SK-N-SH (cell line): ENCODE measurements around the gene ADGRF4. TPM values are rescaled to one million over a fixed set of nuclear protein-coding genes. Genes with fewer than 3 reads are reported as not detected.

ENCODE experiments used
- CTCF ChIA-PET: fragments of 300-600, 350-600 bp; formaldehyde crosslinking; extraction: SDS; loops from one replicate; lab custom pipeline; 2021; lab: Yijun Ruan, JAX
- POLR2A ChIA-PET: fragments of 350-600 bp; sonication (Branson Sonifier 250); formaldehyde crosslinking; extraction: SDS; loops from one replicate; lab custom pipeline; 2020; ENCODE audit warnings: antibody characterized with exemption, inconsistent platforms; lab: Yijun Ruan, JAX
- DNase-seq: peaks from one replicate; pipeline ENCODE4 v3.0.0; 2012
- H2AFZ ChIP-seq: fragments of 200-600 bp; sonication (generic); 2 replicates; pipeline ENCODE4 v1.8.1; 2016; ENCODE audit warnings: antibody characterized with exemption, mild to moderate bottlenecking, low read depth
- H3F3A ChIP-seq: fragments of 200-600 bp; sonication (generic); replicated peaks from 2 replicates; pipeline ENCODE3; 2016; ENCODE audit warnings: antibody characterized with exemption, mild to moderate bottlenecking; ENCODE audit not compliant: insufficient read depth
- H3K27ac ChIP-seq, 2 experiments: fragments of 200-500 bp in 1 of 2; fragments of 200-600 bp in 1 of 2; sonication (Bioruptor generic) in 1 of 2; sonication (generic), shearing (Covaris generic) in 1 of 2; 2 replicates each; pipeline versions ENCODE4 v1.5.1 to v1.6.1; 2014 to 2016; ENCODE audit warnings: low read depth in 2 of 2, inconsistent platforms in 1 of 2, low read length in 1 of 2, mild to moderate bottlenecking in 1 of 2, mixed read lengths in 1 of 2
- H3K27me3 ChIP-seq: fragments of 200-600 bp; sonication (generic), shearing (Covaris generic); 2 replicates; pipeline ENCODE4 v1.6.1; 2016; ENCODE audit warnings: mixed run types; ENCODE audit not compliant: insufficient read depth
- H3K36me3 ChIP-seq, 2 experiments: fragments of 200-500 bp in 1 of 2; fragments of 200-600 bp in 1 of 2; sonication (Bioruptor generic) in 1 of 2; sonication (generic) in 1 of 2; replicated peaks in 1 of 2; 2 replicates each; pipeline versions ENCODE3 to v1.5.1; 2014 to 2016; ENCODE audit warnings: low read length in 1 of 2, mild to moderate bottlenecking in 1 of 2; ENCODE audit not compliant: insufficient read depth in 2 of 2, control insufficient read depth in 1 of 2
- H3K4me1 ChIP-seq, 2 experiments: fragments of 200-500 bp in 1 of 2; fragments of 200-600 bp in 1 of 2; sonication (Bioruptor generic) in 1 of 2; sonication (generic), shearing (Covaris generic) in 1 of 2; 2 replicates each; pipeline versions ENCODE4 v1.5.1 to v1.6.1; 2014 to 2016; ENCODE audit warnings: low read depth in 1 of 2, low read length in 1 of 2, mixed run types in 1 of 2; ENCODE audit not compliant: insufficient read depth in 2 of 2, control insufficient read depth in 1 of 2
- H3K4me2 ChIP-seq: fragments of 200-600 bp; sonication (generic), shearing (Covaris generic); 2 replicates; pipeline ENCODE4 v1.6.1; 2017; ENCODE audit warnings: mixed run types
- H3K4me3 ChIP-seq, 2 experiments: fragments of 200-500 bp in 1 of 2; fragments of 200-600 bp in 1 of 2; sonication (Bioruptor generic) in 1 of 2; sonication (generic), shearing (Covaris generic) in 1 of 2; 2 replicates each; pipeline versions ENCODE4 v1.5.1 to v1.8.1; 2014 to 2016; ENCODE audit warnings: low read depth in 2 of 2, inconsistent platforms in 1 of 2, low read length in 1 of 2, mild to moderate bottlenecking in 1 of 2, mixed read lengths in 1 of 2, moderate library complexity in 1 of 2
- H3K79me2 ChIP-seq: fragments of 200-600 bp; sonication (generic); 2 replicates; pipeline ENCODE4 v1.8.1; 2017; ENCODE audit warnings: mild to moderate bottlenecking; ENCODE audit not compliant: insufficient read depth
- H3K9ac ChIP-seq: fragments of 200-600 bp; sonication (generic); 2 replicates; pipeline ENCODE4 v1.6.1; 2017; ENCODE audit warnings: mixed run types
- H3K9me2 ChIP-seq: fragments of 200-600 bp; sonication (generic); 2 replicates; pipeline ENCODE4 v1.6.1; 2017; ENCODE audit warnings: mixed run types
- H3K9me3 ChIP-seq: fragments of 200-600 bp; sonication (generic); 2 replicates; pipeline ENCODE4 v1.6.1; 2017; ENCODE audit warnings: mixed run types, mild to moderate bottlenecking, moderate library complexity
- H4K20me1 ChIP-seq: fragments of 200-600 bp; sonication (generic); 2 replicates; pipeline ENCODE4 v1.6.1; 2017; ENCODE audit warnings: mild to moderate bottlenecking, mixed run types; ENCODE audit not compliant: insufficient read depth
- ELF1 ChIP-seq: IDR thresholded peaks from 2 replicates; pipeline ENCODE4 v1.4.0; 2012
- EP300 ChIP-seq, 2 experiments: IDR thresholded peaks; 2 replicates each; pipeline versions ENCODE4 v1.4.0 to v1.6.1; 2012; ENCODE audit warnings: borderline replicate concordance in 1 of 2, low read depth in 1 of 2, low read length in 1 of 2
- EZH2phosphoT487 ChIP-seq: fragments of 200-600 bp; sonication (generic); IDR thresholded peaks from 2 replicates; pipeline ENCODE4 v1.6.1; 2017; ENCODE audit warnings: low read depth, mixed run types, mild to moderate bottlenecking, antibody characterized with exemption, moderate library complexity, borderline replicate concordance
- GABPA ChIP-seq: IDR thresholded peaks from 2 replicates; pipeline ENCODE4 v1.4.0; 2012; ENCODE audit warnings: low read depth, mild to moderate bottlenecking
- IRF3 ChIP-seq: fragments of 150-350 bp; IDR thresholded peaks from 2 replicates; pipeline ENCODE4 v1.6.1; 2016; ENCODE audit warnings: mild to moderate bottlenecking, low read depth, low read length
- MAX ChIP-seq: IDR thresholded peaks from 2 replicates; pipeline ENCODE4 v1.4.0; 2012; ENCODE audit warnings: low read depth
- MEF2A ChIP-seq: IDR thresholded peaks from 2 replicates; pipeline ENCODE4 v1.4.0; 2012; ENCODE audit warnings: low read depth, borderline replicate concordance
- NFIC ChIP-seq: IDR thresholded peaks from 2 replicates; pipeline ENCODE4 v1.4.0; 2012; ENCODE audit warnings: borderline replicate concordance
- POLR2AphosphoS5 ChIP-seq: IDR thresholded peaks from 2 replicates; pipeline ENCODE4 v1.6.1; 2012; ENCODE audit warnings: low read depth, low read length
- RFX5 ChIP-seq: IDR thresholded peaks from 2 replicates; pipeline ENCODE4 v1.6.1; 2012; ENCODE audit warnings: mild to moderate bottlenecking, improper control_type of control experiment, low read length
- TAF1 ChIP-seq: IDR thresholded peaks from 2 replicates; pipeline ENCODE4 v1.6.1; 2012; ENCODE audit warnings: low read depth, mild to moderate bottlenecking, low read length, moderate library complexity, borderline replicate concordance
- TEAD4 ChIP-seq: IDR thresholded peaks from 2 replicates; pipeline ENCODE4 v1.4.0; 2012; ENCODE audit warnings: mild to moderate bottlenecking, borderline replicate concordance; ENCODE audit not compliant: insufficient read depth
- USF2 ChIP-seq: fragments of 150-350 bp; IDR thresholded peaks from 2 replicates; pipeline ENCODE4 v1.6.1; 2017; ENCODE audit warnings: antibody characterized with exemption, low read length, low read depth, borderline replicate concordance
- WGBS: methylation state at CpG from one replicate; pipeline ENCODE4 v1.1.6; 2017; ENCODE audit warnings: low lambda C conversion rate; 5-methylcytosine and 5-hydroxymethylcytosine counted together
- polyA plus RNA-seq, 3 experiments: library from polyadenylated mRNA; depleted of rRNA; stranded (reverse); fragments of >200 nt; gene quantifications; 2 replicates each; pipeline ENCODE4 v1.2.3, GENCODE V29; 2012
- TF ChIP-seq, protein P1 (sequence below): IDR thresholded peaks from 2 replicates; pipeline ENCODE4 v1.4.0; 2012; ENCODE audit warnings: low read depth, borderline replicate concordance

ADGRF4 gene
- polyA plus RNA-seq, 1 of the 3 experiments (the other 2 are of a cell fraction): not detected

DNA sequence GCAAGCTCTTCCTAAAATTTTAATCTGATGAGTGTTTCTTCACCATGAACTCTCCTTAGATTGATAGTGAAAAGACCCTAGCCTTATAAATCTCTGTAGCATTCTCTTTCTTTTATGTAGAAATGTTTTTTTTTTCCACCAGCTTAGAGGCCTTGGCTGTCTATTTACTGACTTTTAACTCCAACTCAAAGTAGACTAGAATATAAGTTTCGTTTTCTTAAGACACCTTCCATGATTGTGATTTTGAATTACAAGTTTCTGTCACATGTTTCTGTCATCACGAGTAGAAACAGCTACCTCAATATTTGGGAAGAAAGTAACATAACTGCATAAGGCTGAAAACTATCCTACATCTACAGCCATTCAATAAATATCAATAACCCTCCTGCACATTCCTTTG lies 17.8 kb downstream of the ADGRF4 start (continued):
- TF ChIP-seq, protein P1, sequence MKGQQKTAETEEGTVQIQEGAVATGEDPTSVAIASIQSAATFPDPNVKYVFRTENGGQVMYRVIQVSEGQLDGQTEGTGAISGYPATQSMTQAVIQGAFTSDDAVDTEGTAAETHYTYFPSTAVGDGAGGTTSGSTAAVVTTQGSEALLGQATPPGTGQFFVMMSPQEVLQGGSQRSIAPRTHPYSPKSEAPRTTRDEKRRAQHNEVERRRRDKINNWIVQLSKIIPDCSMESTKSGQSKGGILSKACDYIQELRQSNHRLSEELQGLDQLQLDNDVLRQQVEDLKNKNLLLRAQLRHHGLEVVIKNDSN: no peak
- TF ChIP-seq NFIC (no peak), TEAD4 (no peak), GABPA (no peak), MEF2A (no peak), USF2 (no peak), IRF3 (no peak)

DNA sequence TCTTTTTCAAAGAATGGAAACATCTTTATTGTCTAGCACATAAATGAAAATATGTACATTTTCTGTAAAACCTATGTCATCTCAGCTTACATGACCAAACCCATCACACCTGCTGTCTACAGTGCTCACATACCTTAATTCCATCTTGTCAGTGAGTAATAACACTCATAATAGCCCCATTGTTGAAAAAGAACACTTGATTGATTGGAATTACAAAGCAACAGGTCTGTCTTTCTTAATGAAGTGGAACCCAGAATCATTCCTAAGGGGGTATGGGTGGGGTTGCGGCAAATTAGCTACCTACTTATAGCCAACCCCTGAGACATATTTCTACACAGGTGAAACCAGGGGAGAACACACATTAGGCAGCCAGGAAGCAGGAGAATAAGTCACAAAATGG lies 20.2 kb downstream of the ADGRF4 start:
- Histone ChIP-seq H3K27me3 (peaks cover 13% of the 10 kb centered on the region; the same call in 1 of the 2 replicates), H3K4me3 (no peak overlapping the region), H3F3A (no peaks in the 10 kb centered on the region), H3K9ac (no peak overlapping the region), H3K4me1 (no peaks in the 10 kb centered on the region), H4K20me1 (no peaks in the 10 kb centered on the region), H3K79me2 (no peaks in the 10 kb centered on the region), H3K9me3 (no peaks in the 10 kb centered on the region), H3K27ac (no peak overlapping the region), H2AFZ (no peak overlapping the region), H3K9me2 (no peaks in the 10 kb centered on the region), H3K4me2 (no peak overlapping the region), H3K36me3 (no peaks in the 10 kb centered on the region)
- 0% methylated on average over 1 of the region's 1 CpG for WGBS
- no peak for TF ChIP-seq ELF1
- TF ChIP-seq USF2: no peak
- no peak for TF ChIP-seq MAX
- TF ChIP-seq TEAD4: no peak
- no peak for TF ChIP-seq TAF1
- TF ChIP-seq IRF3: no peak
- TF ChIP-seq EP300 (IDR thresholded peaks at IDR 0.05; ENCODE audit: borderline replicate concordance in 1 of 2, low read depth in 1 of 2, low read length in 1 of 2): no peak
- TF ChIP-seq MEF2A: no peak
- TF ChIP-seq, protein P1: no peak
- no peak for TF ChIP-seq EZH2phosphoT487
- TF ChIP-seq POLR2AphosphoS5: no peak
- no peak for TF ChIP-seq GABPA
- TF ChIP-seq RFX5: no peak
- DNase-seq: no peak
- CTCF ChIA-PET: no interaction called here
- POLR2A ChIA-PET: no interaction called here
